Astrocyte of the cerebellum (primary cell): ENCODE measurements around the gene GRK5.

Source experiments
- DNase-seq: peaks from one replicate; pipeline ENCODE4 v3.0.0-alpha.2; 2011; ENCODE audit warnings: low read depth
- H3K4me3 ChIP-seq: 2 replicates; pipeline ENCODE4 v1.5.1; 2011; ENCODE audit warnings: mild to moderate bottlenecking, low read depth, low read length, moderate library complexity
- CTCF ChIP-seq: IDR thresholded peaks from 2 replicates; pipeline ENCODE4 v1.5.1; 2012; ENCODE audit warnings: low read length, low read depth, moderate library complexity, mild to moderate bottlenecking; ENCODE audit errors: missing control alignments
- in situ Hi-C: cut with HindIII; loops from 2 replicates; pipeline ENCODE4 v1.10.0; 2017; ENCODE audit warnings: low sequenced_read_pairs

Gene GRK5

GRCh38 chr10:119310806-119311205 lies 103.4 kb downstream of the GRK5 start:
- in situ Hi-C loops, result no loop called here
- no peak for TF ChIP-seq CTCF
- H3K4me3 ChIP-seq, result no peak overlapping the region
- DNase-seq, result no peak

DNA sequence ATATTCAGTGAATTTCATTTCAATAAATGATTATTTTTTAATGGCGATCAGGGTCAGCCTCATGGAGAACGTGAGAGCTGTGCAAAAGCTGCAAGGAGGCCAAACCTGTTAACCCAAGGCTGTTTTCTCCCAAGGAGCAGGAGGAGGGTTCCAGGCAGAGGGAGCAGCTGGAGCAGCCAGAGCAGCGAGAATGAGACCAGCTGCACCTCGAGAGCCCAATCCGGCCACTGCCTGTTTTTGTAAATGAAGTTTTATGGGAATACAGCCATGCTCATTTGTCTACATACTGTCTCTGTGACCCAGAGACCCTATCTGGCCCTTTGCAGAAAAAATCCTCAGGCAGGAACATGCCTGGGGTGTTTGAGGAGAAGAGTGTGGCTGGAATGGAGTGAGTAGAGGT lies 104.9 kb downstream of the GRK5 start:
- TF ChIP-seq CTCF, result no peak
- in situ Hi-C loops, result no loop called here
- no peak overlapping the region for H3K4me3 ChIP-seq
- no peak for DNase-seq

GRCh38 chr10:119313024-119313423 lies 105.7 kb downstream of the GRK5 start:
- DNase-seq, result no peak
- no peak for TF ChIP-seq CTCF
- in situ Hi-C loops, result no loop called here
- no peak overlapping the region for H3K4me3 ChIP-seq

DNA sequence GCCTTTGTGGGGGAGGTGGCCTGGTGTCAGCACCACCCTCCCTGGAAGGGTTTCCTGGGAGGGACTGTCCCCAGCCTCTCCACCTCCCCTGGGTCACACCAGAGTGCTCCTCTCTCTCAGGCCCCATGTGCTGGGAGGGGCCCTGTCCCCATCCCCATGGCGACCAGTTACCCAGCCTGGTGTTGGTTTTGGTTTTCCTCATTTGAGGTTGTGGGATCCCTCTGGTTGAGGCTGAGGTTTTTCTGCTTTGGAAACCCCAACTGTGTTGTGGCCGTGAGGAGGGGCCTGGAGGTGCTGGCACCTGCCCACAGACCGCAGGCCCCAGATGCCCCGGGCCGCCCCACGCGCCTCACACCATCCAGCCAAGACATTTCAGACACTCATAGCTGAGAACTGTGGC lies 106.3 kb downstream of the GRK5 start:
- DNase-seq, result peak; percentile 63
- H3K4me3 ChIP-seq, result no peak overlapping the region
- TF ChIP-seq CTCF, result no peak
- in situ Hi-C loops, result no loop called here

DNA sequence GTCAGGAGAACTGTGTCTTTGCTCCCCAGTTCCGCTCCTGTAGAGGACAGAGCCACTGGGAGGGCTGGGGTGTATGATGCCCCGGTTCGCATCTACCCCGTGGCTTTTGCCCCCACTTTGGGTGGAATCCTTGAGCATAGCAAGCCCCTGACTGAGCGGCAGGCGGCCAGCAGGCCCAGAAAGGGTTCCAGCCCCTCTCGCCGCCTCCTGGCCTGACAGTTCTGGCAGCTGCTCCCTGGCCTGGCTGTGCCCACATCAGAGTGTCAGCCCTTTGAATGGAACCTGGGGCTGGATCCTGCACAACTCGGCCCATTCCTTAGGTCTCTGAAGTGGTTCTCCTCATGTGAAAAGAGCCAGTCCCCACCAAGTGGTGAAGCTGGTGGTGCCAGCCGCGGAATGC lies 106.7 kb downstream of the GRK5 start:
- DNase-seq, result no peak
- in situ Hi-C loops, result no loop called here
- no peak overlapping the region for H3K4me3 ChIP-seq
- TF ChIP-seq CTCF, result no peak

DNA sequence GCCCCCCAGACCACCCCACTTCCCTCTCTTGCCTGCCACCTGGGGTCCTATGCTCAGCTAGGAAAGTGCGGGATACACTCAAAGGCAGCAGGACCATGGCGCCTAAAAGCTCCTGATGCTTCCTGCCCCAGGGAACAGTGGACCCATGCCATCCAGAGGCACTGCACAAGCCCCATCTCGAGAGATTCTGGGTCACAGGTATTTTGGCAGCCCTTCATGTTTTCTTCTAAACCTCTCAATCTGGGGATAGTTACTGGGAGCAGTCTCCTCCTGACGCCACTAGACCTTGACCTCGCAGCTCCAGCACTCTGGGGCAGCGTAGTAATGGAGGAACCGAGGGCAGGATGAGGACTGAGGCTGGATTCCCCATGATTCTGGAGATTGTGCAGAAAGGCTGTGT lies 107.1 kb downstream of the GRK5 start:
- TF ChIP-seq CTCF, result no peak
- no peak for DNase-seq

More for the DNA sequence above, 107.1 kb downstream of the GRK5 start:
- no peak overlapping the region for H3K4me3 ChIP-seq
- in situ Hi-C loops, result no loop called here
